GM12801 (cell line): ENCODE measurements around the gene SLC25A6.

Experiments used
- CTCF ChIP-seq: IDR thresholded peaks from one replicate; pipeline ENCODE4 v1.5.1; 2011; ENCODE audit warnings: control low read depth; ENCODE audit not compliant: insufficient read length; ENCODE audit errors: extremely low read depth

SLC25A6 gene

GRCh38 chrX:1425381-1425780 lies 33.5 kb upstream of the SLC25A6 start:
- no peak for TF ChIP-seq CTCF

DNA sequence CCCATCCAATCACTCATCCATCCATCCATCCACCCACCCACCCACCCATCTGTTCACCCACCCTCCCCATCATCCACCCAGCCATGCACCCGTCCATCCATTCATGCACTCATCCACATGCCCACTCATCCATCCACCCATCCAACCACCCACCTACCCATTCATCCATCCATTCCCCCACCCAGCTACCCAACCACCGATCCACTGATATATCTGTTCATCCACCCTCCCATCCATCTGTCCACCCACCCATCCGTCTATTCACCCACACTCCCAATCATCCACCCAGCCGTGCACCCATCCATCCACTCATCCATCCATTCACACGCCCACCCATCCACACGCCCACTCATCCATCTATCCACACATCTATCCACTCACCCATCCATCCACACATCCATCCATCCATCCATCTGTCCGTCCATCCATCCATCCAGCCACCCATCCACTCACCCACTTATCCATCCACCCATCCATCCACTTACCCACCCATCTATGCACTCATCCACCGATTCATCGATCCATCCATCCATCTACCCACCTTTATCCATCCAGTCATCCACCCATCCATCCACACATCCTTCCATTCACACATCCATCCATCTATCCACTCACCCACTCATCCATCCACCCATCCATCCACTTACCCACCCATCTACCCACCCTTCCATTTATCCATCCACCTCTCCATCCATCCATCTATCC lies 32.4 kb upstream of the SLC25A6 start:
- no peak for TF ChIP-seq CTCF

- no peak for TF ChIP-seq CTCF
Measured at GRCh38 chrX:1423215-1423614, 31.3 kb upstream of the SLC25A6 start.

DNA sequence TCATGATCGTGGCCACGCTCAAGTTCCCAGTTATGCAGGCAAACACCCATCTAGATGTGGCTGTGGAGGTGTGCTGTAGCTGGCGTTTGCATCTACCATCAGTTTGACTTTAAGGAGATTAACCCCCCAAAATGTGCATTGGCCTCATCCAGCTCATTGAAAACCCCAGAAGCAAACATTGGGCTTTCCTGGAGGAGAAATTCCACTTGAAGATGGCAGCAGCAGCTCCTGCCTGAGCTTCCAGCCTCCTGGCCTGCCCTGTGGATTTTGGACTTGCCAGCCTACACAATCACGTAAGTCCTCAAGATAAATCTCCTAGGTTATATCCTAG lies 30.2 kb upstream of the SLC25A6 start:
- TF ChIP-seq CTCF, result no peak

DNA sequence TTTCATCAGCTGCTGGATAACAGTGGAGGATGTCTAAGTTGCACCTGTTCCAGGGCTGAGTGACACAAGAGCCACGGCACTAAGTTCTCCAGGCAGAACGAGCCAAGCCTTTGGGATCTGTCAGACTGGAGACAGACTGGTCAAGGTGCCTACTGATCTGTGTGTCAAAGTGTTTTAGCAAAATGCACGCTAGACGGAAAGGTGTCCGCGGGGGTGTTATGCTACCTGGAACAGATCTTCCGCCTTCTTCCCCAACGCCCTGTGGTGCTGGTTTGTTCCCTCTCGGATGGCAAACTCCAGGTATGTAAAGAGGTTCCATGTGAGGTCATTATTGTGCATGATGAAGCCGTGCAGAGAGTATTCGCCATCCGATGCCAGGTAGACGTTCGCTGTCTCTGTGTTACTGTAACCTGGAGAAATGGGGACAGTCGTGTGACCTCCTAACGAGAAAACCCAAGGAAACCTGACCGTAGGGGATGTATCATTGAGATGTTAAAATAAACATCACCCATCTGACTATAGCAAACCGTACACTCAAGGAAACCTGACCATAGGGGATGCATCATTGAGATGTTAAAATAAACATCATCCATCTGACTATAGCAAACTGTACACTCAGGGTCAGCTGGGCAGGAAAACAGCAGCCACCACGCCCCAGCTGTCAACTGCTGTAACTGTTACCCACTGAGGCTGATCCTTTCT lies 29.7 kb upstream of the SLC25A6 start:
- no peak for TF ChIP-seq CTCF

GRCh38 chrX:1420371-1420770 lies 28.5 kb upstream of the SLC25A6 start:
- TF ChIP-seq CTCF, result no peak

- TF ChIP-seq CTCF, result no peak
Measured at GRCh38 chrX:1419545-1420355, 27.8 kb upstream of the SLC25A6 start.
